Epithelial cell of esophagus (primary cell): ENCODE results near the gene CENPO.

Experiments used
- DNase-seq: peaks from one replicate; pipeline ENCODE4 v3.0.0; 2010; ENCODE audit warnings: low read depth
- H3K4me3 ChIP-seq: 2 replicates; pipeline ENCODE4 v1.5.1; 2011; ENCODE audit warnings: mild to moderate bottlenecking, low read length, control low read depth
- CTCF ChIP-seq: IDR thresholded peaks from 2 replicates; pipeline ENCODE4 v1.5.1; 2011; ENCODE audit warnings: low read depth, mild to moderate bottlenecking, low read length, control low read depth, inconsistent platforms; ENCODE audit not compliant: insufficient read depth; ENCODE audit errors: missing control alignments

Gene CENPO

GRCh38 chr2:24818721-24819167 is 25.5 kb downstream of the CENPO start:
- TF ChIP-seq CTCF, result no peak
- no peak overlapping the region for H3K4me3 ChIP-seq
- no peak for DNase-seq

GRCh38 chr2:24819442-24820174 is 26.4 kb downstream of the CENPO start:
- TF ChIP-seq CTCF, result no peak
- no peak for DNase-seq
- H3K4me3 ChIP-seq, result no peak overlapping the region

GRCh38 chr2:24820175-24820513 is 26.9 kb downstream of the CENPO start:
- DNase-seq, result no peak
- no peak for TF ChIP-seq CTCF
- no peak overlapping the region for H3K4me3 ChIP-seq

GRCh38 chr2:24820598-24821432 is 27.6 kb downstream of the CENPO start:
- DNase-seq, result no peak
- no peak overlapping the region for H3K4me3 ChIP-seq
- TF ChIP-seq CTCF, result no peak

GRCh38 chr2:24821433-24821891 is 28.2 kb downstream of the CENPO start:
- no peak overlapping the region for H3K4me3 ChIP-seq
- DNase-seq, result no peak
- TF ChIP-seq CTCF, result no peak

GRCh38 chr2:24822049-24822706 is 29.0 kb downstream of the CENPO start:
- H3K4me3 ChIP-seq, result no peak overlapping the region
- TF ChIP-seq CTCF, result no peak
- DNase-seq, result no peak
